Activated naive CD8-positive, alpha-beta T cell (primary cell): ENCODE measurements around the gene ABHD17A.
A peak's percentile ranks its signal among the peaks of the same experiment; 100 is the strongest.

ENCODE experiments used
- H3K27ac Mint-ChIP-seq: one replicate; pipeline ENCODE4 v1.8.0; 2021; ENCODE audit warnings: mixed read lengths
- H3K27me3 Mint-ChIP-seq: one replicate; pipeline ENCODE4 v1.8.0; 2021; ENCODE audit warnings: mixed read lengths
- H3K36me3 Mint-ChIP-seq: one replicate; pipeline ENCODE4 v1.8.0; 2021; ENCODE audit warnings: mixed read lengths
- H3K4me1 Mint-ChIP-seq: one replicate; pipeline ENCODE4 v1.8.0; 2021; ENCODE audit warnings: low read depth, mixed read lengths
- H3K4me3 Mint-ChIP-seq: one replicate; pipeline ENCODE4 v1.8.0; 2021; ENCODE audit warnings: mild to moderate bottlenecking, mixed read lengths
- H3K9me3 Mint-ChIP-seq: one replicate; pipeline ENCODE4 v1.8.0; 2021; ENCODE audit warnings: low read depth, mixed read lengths

ABHD17A gene

DNA sequence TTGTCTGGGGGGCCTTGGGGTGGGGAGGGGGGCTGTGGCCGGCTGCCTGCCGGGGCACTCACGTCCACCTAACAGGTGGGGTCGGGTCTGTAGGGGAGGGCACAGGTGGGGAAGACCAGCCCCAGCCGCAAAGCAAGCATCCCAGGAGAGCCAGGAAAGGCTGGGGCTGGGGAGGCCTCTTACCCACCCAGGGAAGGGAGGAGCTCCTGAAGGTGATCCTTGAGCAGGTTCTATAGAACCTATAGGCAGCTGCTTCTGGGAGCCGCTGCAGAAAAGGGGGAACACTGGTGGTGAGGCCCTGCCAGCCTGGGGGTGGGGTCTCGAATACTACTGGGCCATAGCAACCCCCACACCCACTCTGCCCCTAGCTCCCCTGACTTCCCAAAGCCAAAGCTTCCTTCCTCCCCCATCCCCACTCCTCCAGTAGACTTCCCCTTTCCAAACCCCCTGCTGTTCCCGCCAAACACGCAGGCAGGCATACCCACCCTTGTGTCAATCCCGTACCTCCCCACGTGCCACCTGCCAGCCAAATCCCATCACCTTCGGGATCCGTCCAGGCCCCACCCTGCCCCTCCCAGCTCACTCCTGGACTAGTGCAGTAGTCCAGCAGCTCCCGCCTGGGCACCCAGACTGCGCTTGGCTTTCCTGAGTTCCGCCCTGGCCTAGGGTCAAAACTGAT, 27.5 kb downstream of the ABHD17A start:
- Mint-ChIP-seq H3K4me1 (peaks cover 45% of the 10 kb centered on the region), H3K27ac (peak overlapping the region; percentile 64), H3K27me3 (no peaks in the 10 kb centered on the region), H3K9me3 (no peaks in the 10 kb centered on the region), H3K4me3 (peak overlapping the region; percentile 76), H3K36me3 (no peaks in the 10 kb centered on the region)

DNA sequence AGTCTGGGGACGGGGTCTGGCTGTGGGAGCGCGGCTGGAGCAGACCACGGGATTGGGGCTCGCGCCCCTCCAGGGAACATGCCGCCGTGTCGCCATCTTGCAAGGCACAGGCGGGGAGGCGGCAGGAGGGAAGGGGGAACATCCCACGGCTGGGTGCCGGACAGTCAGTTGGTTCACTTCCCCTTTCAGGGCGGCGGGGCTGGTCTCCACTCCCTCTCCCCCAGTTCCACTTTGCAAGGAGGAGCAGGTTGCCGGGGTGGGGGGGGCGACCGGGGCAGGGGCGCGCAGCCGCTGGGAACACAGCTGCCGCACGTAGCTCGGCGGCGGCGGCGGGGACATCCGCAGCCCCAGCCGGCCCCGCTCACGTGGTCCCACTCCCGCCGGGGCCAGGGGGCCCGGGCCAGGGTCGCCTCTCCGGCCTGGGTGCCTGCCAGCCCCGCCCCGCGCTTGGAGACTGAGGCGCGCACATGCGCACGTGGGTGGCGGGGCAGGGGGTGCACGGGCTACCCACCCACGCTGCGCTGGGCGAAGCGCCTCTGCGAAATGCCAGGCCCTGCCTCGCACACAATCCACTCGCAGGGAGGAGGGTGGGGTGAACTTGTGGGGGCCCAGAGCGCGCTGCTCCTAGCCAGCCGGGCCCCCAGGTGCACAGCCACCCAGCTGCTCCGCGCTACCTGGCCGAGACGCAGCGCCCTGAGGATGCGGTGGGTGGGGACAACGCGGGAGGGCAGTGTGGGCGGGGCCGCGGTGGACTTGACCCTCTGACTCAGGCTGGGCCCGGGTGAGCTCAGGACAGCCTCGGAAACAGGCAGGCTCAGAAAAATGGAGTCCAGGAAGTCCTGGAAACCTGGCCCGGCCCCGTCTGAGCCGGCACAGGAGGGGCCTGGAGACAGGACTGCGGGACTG, 28.3 kb downstream of the ABHD17A start:
- H3K9me3 Mint-ChIP-seq = no peaks in the 10 kb centered on the region
- H3K4me1 Mint-ChIP-seq = peaks cover 47% of the 10 kb centered on the region
- H3K36me3 Mint-ChIP-seq = no peaks in the 10 kb centered on the region
- H3K27ac Mint-ChIP-seq = peak overlapping the region; percentile 3
- no peaks in the 10 kb centered on the region for H3K27me3 Mint-ChIP-seq
- peak overlapping the region; percentile 80 for H3K4me3 Mint-ChIP-seq

DNA sequence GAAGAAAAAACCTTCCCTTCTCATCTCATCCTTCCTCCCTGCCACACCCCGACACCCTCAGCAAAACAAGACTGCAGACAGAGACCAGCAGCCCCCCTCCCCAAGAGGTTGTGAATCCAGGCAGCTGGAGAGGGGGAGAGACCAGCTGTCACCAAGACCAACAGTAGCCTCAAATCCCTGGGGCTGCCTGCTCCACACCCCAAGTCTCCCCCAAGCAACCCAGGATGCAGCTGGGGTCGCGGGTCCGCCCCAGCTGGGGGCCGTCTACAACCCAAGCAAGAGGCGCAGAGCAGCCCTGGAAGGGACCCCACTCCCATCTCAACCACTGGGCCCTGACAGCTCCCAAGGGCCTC, 29.0 kb downstream of the ABHD17A start:
- Mint-ChIP-seq H3K4me3 (peak overlapping the region; percentile 80), H3K9me3 (no peaks in the 10 kb centered on the region), H3K4me1 (peaks cover 44% of the 10 kb centered on the region), H3K36me3 (no peaks in the 10 kb centered on the region), H3K27ac (peak overlapping the region; percentile 73), H3K27me3 (no peaks in the 10 kb centered on the region)

- H3K36me3 Mint-ChIP-seq = no peaks in the 10 kb centered on the region
- peak overlapping the region; percentile 73 for H3K27ac Mint-ChIP-seq
- H3K4me1 Mint-ChIP-seq = peaks cover 47% of the 10 kb centered on the region
- H3K9me3 Mint-ChIP-seq = no peaks in the 10 kb centered on the region
- peak overlapping the region; percentile 80 for H3K4me3 Mint-ChIP-seq
- no peaks in the 10 kb centered on the region for H3K27me3 Mint-ChIP-seq
These were observed 29.5 kb downstream of the ABHD17A start for GRCh38 chr19:1855828-1856255.

GRCh38 chr19:1855040-1855827, 30.1 kb downstream of the ABHD17A start:
- H3K4me1 Mint-ChIP-seq = peaks cover 48% of the 10 kb centered on the region
- peak overlapping the region; percentile 61 for H3K27ac Mint-ChIP-seq
- no peaks in the 10 kb centered on the region for H3K27me3 Mint-ChIP-seq
- H3K36me3 Mint-ChIP-seq = no peaks in the 10 kb centered on the region
- no peaks in the 10 kb centered on the region for H3K9me3 Mint-ChIP-seq
- peak overlapping the region; percentile 80 for H3K4me3 Mint-ChIP-seq

GRCh38 chr19:1854542-1855039, 30.7 kb downstream of the ABHD17A start:
- Mint-ChIP-seq H3K27me3 (no peaks in the 10 kb centered on the region), H3K36me3 (no peaks in the 10 kb centered on the region), H3K4me1 (peaks cover 53% of the 10 kb centered on the region), H3K27ac (no peak overlapping the region), H3K4me3 (peak overlapping the region; percentile 58), H3K9me3 (no peaks in the 10 kb centered on the region)

DNA sequence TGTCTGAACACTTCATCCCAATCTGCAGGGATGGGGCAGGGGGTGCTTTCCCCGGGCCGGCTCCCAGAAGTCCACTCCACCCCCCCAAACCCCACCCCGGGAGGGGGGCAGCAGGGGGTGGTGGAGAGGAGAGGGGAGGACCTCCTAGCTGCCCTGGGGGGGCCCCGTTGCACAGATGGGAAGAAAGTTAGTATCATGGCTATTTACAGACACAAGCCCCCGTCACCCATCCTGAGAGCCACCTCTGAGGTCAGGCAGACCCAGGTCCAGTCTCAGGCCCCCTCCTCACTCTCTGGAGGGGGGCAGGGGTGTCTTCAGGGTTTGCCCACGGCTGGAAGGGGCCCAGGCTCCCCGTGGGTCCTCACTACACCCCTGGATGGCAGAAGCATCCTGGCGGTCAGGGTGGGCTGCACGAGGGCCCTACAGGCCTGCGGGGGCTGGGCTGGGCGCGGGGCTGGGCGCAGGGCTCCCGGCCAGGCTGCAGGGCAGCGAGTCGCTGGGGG, 31.2 kb downstream of the ABHD17A start:
- peaks cover 51% of the 10 kb centered on the region for H3K4me1 Mint-ChIP-seq
- H3K4me3 Mint-ChIP-seq = no peak overlapping the region
- H3K27ac Mint-ChIP-seq = no peak overlapping the region
- H3K9me3 Mint-ChIP-seq = no peaks in the 10 kb centered on the region
- no peaks in the 10 kb centered on the region for H3K27me3 Mint-ChIP-seq
- H3K36me3 Mint-ChIP-seq = no peaks in the 10 kb centered on the region

- Mint-ChIP-seq H3K4me1 (peaks cover 52% of the 10 kb centered on the region), H3K27me3 (no peaks in the 10 kb centered on the region), H3K9me3 (no peaks in the 10 kb centered on the region), H3K36me3 (no peaks in the 10 kb centered on the region), H3K27ac (peak overlapping the region; percentile 88), H3K4me3 (peak overlapping the region; percentile 73)
These were observed 31.8 kb downstream of the ABHD17A start for GRCh38 chr19:1853295-1854038.

GRCh38 chr19:1852581-1853128, 32.6 kb downstream of the ABHD17A start:
- H3K36me3 Mint-ChIP-seq = no peaks in the 10 kb centered on the region
- no peaks in the 10 kb centered on the region for H3K9me3 Mint-ChIP-seq
- peak overlapping the region; percentile 88 for H3K27ac Mint-ChIP-seq
- peaks cover 45% of the 10 kb centered on the region for H3K4me1 Mint-ChIP-seq
- H3K4me3 Mint-ChIP-seq = peak overlapping the region; percentile 62
- H3K27me3 Mint-ChIP-seq = no peaks in the 10 kb centered on the region

DNA sequence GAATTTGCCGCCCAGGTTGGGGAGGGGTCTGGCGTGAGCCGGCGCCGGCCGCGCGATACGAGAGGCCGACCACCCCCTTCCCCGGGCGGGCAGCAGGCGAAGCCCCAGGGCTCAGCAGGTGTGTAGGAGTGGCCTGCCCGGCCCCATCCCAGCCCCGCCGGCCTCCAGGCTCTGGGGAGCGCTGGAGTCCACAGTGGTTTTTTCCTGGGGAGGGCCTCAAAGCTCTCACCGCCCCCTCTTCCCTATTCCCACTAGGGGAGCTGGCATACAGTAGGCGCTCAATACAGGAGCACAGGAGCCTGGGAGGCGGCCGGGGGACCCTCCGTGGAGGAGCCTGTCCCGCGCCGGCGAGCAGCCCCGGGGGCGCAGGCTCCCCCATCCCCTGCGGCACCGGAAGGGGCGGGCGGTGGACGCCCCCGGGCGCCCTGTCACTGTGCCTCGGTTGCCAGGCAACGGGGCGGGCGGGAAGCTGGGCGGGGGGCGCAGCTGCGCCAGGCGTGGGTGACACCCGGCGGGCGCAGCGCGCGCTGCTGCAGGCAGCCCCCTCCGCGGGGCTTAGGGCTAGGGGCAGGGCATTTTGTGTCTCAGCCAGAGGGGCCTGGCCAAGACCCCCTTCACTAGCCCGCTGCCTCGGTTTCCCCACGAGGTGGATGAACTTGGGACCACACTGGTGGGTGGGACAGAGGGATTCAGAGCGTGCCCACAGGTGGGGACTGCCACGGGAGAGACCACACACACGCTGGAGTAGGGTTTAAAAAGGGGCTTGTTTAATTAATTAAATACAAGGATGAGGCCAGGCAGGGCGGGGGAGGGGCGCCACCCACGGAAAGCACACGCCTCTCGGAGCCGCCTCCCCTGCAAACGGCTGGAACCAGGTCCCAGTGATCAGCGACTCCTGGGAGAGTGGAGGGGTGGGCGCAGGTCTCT, 33.4 kb downstream of the ABHD17A start:
- H3K27me3 Mint-ChIP-seq = no peaks in the 10 kb centered on the region
- H3K27ac Mint-ChIP-seq = no peak overlapping the region
- no peaks in the 10 kb centered on the region for H3K36me3 Mint-ChIP-seq
- H3K9me3 Mint-ChIP-seq = no peaks in the 10 kb centered on the region
- peak overlapping the region; percentile 62 for H3K4me3 Mint-ChIP-seq
- peaks cover 50% of the 10 kb centered on the region for H3K4me1 Mint-ChIP-seq

DNA sequence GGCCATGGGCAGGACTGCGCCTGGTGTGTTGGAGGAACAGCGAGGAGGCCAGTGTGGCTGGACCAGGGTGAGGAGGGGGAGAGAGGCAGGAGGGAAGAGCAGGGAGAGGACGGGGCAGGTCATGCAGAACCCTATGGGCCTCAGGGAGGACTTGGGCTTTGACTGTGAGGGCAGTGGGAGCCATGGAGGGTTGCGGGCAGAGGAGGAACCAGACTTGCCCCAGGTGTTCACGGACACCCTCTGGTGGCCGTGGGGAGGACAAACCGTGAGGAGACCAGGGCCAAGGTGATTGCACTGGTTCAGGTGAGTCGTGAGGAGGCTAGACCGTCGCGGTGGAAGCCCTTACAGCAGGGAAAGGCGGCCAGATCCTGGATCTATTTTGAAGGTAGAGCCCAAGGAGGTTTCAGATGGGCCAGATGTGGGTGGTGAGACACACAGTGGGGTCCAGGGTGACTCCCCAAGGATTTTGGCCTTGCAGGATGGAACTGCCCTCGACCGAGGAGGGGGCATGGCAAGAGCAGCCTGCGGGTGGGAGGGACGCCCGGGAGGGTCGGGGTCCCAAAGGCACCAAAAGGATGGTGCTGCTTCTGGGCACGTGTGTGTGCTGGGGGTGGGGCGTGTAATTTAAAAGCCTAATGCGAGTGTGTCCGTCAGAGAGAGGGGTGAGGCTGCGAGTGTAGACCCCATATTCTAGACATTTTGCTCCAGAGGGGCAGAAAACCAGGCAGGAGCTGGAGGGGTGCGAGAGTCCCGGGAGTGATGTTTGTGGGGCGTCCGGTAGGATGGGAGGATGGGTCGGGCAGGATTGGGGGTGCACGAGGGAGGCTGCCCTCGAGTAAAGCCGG, 34.3 kb downstream of the ABHD17A start:
- H3K36me3 Mint-ChIP-seq = no peaks in the 10 kb centered on the region
- no peaks in the 10 kb centered on the region for H3K9me3 Mint-ChIP-seq
- H3K27me3 Mint-ChIP-seq = no peaks in the 10 kb centered on the region
- peak overlapping the region; percentile 41 for H3K27ac Mint-ChIP-seq
- peaks cover 56% of the 10 kb centered on the region for H3K4me1 Mint-ChIP-seq
- peak overlapping the region; percentile 63 for H3K4me3 Mint-ChIP-seq

GRCh38 chr19:1849886-1850398, 35.4 kb downstream of the ABHD17A start:
- Mint-ChIP-seq H3K4me3 (peak overlapping the region; percentile 36), H3K27me3 (no peaks in the 10 kb centered on the region), H3K4me1 (peaks cover 50% of the 10 kb centered on the region), H3K36me3 (no peaks in the 10 kb centered on the region), H3K27ac (peak overlapping the region; percentile 75), H3K9me3 (no peaks in the 10 kb centered on the region)
